Vagina (tissue), 2 donors: ENCODE data around the gene NLGN4X. TPM values are rescaled to one million over a fixed set of nuclear protein-coding genes. Genes with fewer than 3 reads are reported as not detected.

Experiments
- DNase-seq, 2 donors: peaks; one replicate each; pipeline ENCODE4 v3.0.0-alpha.2; 2017; ENCODE audit errors: extremely low spot score in 2 of 2
- H3K27ac ChIP-seq: fragments of 200-600 bp; sonication (generic); one replicate; pipeline ENCODE4 v1.5.1; 2019
- H3K27me3 ChIP-seq: fragments of 200-600 bp; sonication (generic); one replicate; pipeline ENCODE4 v1.5.1; 2019
- H3K36me3 ChIP-seq, 2 donors: fragments of 200-600 bp; sonication (generic); one replicate each; pipeline ENCODE4 v1.5.1; 2017 to 2019
- H3K4me1 ChIP-seq: fragments of 200-600 bp; sonication (generic); one replicate; pipeline ENCODE4 v1.5.1; 2019
- H3K4me3 ChIP-seq, 2 donors: fragments of 200-600 bp; sonication (generic); 1 replicate in 1 of 2; 2 replicates in 1 of 2; pipeline ENCODE4 v1.5.1; 2016 to 2019
- H3K9me3 ChIP-seq: fragments of 200-600 bp; sonication (generic); one replicate; pipeline ENCODE4 v1.5.1; 2019
- CTCF ChIP-seq, 3 experiments: fragments of 450-650 bp in 2 of 3; fragments of 200-600 bp in 1 of 3; sonication (generic) in 1 of 3; IDR thresholded peaks; one replicate each; pipeline ENCODE4 v1.5.1; 2017 to 2019; ENCODE audit warnings: antibody characterized with exemption in 3 of 3, mild to moderate bottlenecking in 2 of 3, moderate library complexity in 2 of 3
- POLR2A ChIP-seq, 2 donors: fragments of 450-650 bp; IDR thresholded peaks; one replicate each; pipeline ENCODE4 v1.6.1; 2017; ENCODE audit warnings: antibody characterized with exemption in 2 of 2, mild to moderate bottlenecking in 2 of 2, moderate library complexity in 2 of 2
- POLR2AphosphoS5 ChIP-seq, 2 donors: sonication (generic); formaldehyde crosslinking; IDR thresholded peaks; one replicate each; pipeline ENCODE4 v1.9.0; 2017; ENCODE audit warnings: antibody characterized with exemption in 2 of 2, mild to moderate bottlenecking in 2 of 2, low read depth in 1 of 2; ENCODE audit not compliant: insufficient read depth in 1 of 2
- intact Hi-C: fragments of 100-400 bp; cut with DNase I; formaldehyde crosslinking; loops from one replicate; pipeline ENCODE4 v1.15.1; 2023
- total RNA-seq: library from RNA; depleted of rRNA; stranded (reverse); fragments of >200 nt; gene quantifications from one replicate; pipeline ENCODE4 v1.2.3, GENCODE V29; 2016

NLGN4X gene
- total RNA-seq, 1 donor from 2014 or later = 2.5 TPM

DNA sequence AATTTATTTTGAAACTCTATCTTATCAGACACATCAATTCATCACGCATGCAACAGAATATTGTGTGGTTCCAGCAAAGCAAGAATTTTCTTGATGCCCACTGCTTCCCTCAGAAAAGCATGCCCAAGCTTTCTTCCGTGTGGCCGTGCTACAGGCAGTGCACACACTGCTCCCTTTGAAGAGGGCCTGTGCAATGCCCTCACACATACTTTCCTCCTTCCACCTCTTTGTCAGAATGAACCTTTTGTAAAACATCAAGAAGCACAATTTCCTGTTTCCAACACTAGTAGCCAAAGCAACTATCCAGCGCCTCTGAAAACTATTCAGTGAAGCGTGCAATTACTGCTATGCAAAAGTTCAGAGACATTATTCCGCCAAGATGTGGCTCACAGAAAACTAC is 201.7 kb downstream of the NLGN4X start:
- Histone ChIP-seq H3K4me1 (no peaks in the 10 kb centered on the region), H3K36me3 (no peaks in the 10 kb centered on the region), H3K27me3 (no peaks in the 10 kb centered on the region), H3K9me3 (no peaks in the 10 kb centered on the region), H3K27ac (no peak overlapping the region), H3K4me3 (no peak overlapping the region)
- intact Hi-C loops = no loop called here
- TF ChIP-seq CTCF (IDR thresholded peaks at IDR 0.05) (no peak), POLR2A (IDR thresholded peaks at IDR 0.05) (no peak), POLR2AphosphoS5 (IDR thresholded peaks at IDR 0.05; ENCODE audit: insufficient read depth in 1 of 2, low read depth in 1 of 2) (no peak)
- DNase-seq = no peak

DNA sequence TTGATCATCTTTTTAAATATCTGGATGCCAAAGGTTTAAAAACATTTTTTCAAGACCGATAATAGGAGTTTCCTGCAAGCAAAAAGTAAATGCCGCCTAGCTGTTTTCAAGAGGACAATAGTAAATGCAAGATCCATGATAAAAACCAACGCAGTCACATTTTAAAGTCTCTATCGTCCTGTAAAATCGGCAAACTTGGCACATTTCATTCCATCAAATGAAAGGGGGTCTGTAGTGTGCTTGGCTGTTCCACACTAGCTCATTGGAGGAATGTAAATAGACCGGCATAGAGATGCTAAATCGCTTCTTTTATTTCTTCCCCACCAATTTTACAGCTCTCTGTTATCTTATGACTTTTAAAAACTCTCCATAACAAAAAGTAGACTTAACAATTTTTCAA is 202.2 kb downstream of the NLGN4X start:
- DNase-seq = no peak
- Histone ChIP-seq H3K4me3 (no peak overlapping the region), H3K4me1 (no peaks in the 10 kb centered on the region), H3K9me3 (no peaks in the 10 kb centered on the region), H3K36me3 (no peaks in the 10 kb centered on the region), H3K27me3 (no peaks in the 10 kb centered on the region), H3K27ac (no peak overlapping the region)
- TF ChIP-seq POLR2A (IDR thresholded peaks at IDR 0.05) (no peak), POLR2AphosphoS5 (IDR thresholded peaks at IDR 0.05; ENCODE audit: insufficient read depth in 1 of 2, low read depth in 1 of 2) (no peak), CTCF (IDR thresholded peaks at IDR 0.05) (no peak)
- intact Hi-C loops = no loop called here

DNA sequence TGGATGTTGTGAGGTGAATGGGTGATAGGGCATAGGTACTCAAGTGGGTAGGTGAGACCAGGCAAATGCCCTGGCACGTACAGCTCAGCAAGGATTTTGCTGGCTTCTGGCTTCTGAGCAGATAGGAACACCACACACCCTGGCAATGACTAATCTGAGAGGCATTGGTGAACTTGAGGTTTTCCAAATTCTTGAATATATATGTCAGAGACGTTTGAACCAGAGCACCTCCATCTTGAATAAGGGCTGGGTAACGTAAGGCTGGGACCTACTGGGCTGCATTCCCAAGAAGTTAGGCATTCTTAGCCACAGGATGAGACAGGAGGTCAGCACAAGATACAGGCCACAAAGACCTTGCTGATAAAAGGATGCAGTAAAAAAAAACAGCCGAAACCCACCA is 204.5 kb downstream of the NLGN4X start:
- Histone ChIP-seq H3K36me3 (no peaks in the 10 kb centered on the region), H3K27me3 (no peaks in the 10 kb centered on the region), H3K27ac (no peak overlapping the region), H3K9me3 (no peaks in the 10 kb centered on the region), H3K4me3 (no peak overlapping the region), H3K4me1 (no peaks in the 10 kb centered on the region)
- TF ChIP-seq CTCF (IDR thresholded peaks at IDR 0.05) = no peak
- no peak for TF ChIP-seq POLR2AphosphoS5 (IDR thresholded peaks at IDR 0.05; ENCODE audit: insufficient read depth in 1 of 2, low read depth in 1 of 2)
- no peak for TF ChIP-seq POLR2A (IDR thresholded peaks at IDR 0.05)
- no peak for DNase-seq
- intact Hi-C loops = no loop called here

DNA sequence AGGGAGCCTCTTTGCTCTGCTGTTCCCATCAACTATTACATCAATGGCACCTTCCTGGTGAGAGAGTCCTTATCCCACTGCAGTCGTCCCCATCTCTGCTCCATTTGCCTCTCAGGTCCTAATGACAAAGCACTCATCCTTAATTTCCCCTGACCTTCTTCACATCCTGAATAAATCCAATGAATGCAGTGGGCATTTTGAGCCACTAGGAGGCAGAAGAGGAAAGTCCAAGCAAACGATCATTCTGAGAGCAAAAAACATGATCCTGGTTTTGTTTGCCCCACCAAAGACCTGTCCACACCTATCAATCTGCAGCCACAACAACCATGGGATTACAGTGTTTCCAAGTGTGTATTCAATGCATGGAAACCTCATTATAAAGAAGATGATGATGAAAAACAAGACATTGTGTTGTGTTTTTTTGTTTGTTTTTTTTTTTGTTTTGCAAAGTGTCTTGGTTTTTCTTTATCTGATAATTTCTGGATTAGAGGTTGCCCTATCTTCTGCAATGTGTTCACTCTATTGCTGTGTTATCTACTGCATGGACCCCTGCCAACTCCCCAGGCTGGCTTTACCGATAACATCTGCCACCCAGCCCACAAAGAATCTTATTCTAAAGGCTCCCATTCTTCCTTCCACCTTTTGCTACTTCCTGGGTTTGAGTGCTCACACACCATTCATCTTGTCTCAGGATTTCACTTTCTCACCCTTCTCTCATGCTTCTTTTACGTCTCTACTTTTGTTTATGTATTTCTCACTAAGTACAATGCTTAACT is 207.2 kb downstream of the NLGN4X start:
- intact Hi-C loops = no loop called here
- H3K36me3 ChIP-seq = no peaks in the 10 kb centered on the region
- DNase-seq = no peak

More for the DNA sequence above, 207.2 kb downstream of the NLGN4X start:
- TF ChIP-seq CTCF (IDR thresholded peaks at IDR 0.05) = peak in 1 of 3 experiments; percentile 13
- TF ChIP-seq POLR2A (IDR thresholded peaks at IDR 0.05) = no peak
- TF ChIP-seq POLR2AphosphoS5 (IDR thresholded peaks at IDR 0.05; ENCODE audit: insufficient read depth in 1 of 2, low read depth in 1 of 2) = no peak
- H3K9me3 ChIP-seq = no peaks in the 10 kb centered on the region
- H3K27ac ChIP-seq = no peak overlapping the region
- no peak overlapping the region for H3K4me3 ChIP-seq
- no peaks in the 10 kb centered on the region for H3K4me1 ChIP-seq
- H3K27me3 ChIP-seq = no peaks in the 10 kb centered on the region
